Left forelimb (tissue), 1 donor: ENCODE measurements around the gene MMRN2.
"Not testable (repeated sequence)": the region's sequence is repeated elsewhere in the genome, so short reads cannot be mapped to it uniquely, and the experiment has no call there.

Experiments used
- DNase-seq: peaks from one replicate; pipeline ENCODE4 v3.0.0-alpha.2; 2018; ENCODE audit warnings: low spot score

MMRN2 gene

DNA sequence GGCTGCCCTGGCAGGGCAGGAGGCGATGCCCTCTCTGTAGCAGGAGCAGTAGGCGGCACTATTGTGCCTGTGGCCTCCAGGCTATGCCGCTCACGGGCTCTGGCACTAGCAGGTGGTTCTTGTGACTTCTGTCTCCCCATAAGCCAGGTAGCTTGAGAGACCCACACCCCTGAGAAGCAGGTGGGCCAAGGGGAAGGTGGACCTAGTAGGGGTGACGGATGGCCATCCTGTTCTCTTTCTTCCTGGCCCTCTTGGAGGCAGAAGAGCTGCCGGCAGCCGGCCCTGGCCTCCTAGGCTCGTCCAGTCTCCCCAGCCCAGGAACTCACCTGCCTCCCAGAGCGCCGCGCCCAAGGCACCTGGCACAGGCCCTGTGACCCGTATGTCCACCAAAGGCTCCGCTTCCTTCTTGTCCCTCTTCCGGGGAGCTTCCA, 15.4 kb downstream of the MMRN2 start:
- DNase-seq: no peak

- DNase-seq: no peak
Measured at GRCh38 chr10:86941426-86941825, 16.0 kb downstream of the MMRN2 start.

GRCh38 chr10:86940677-86941076, 16.7 kb downstream of the MMRN2 start:
- DNase-seq: no peak

GRCh38 chr10:86940076-86940475, 17.3 kb downstream of the MMRN2 start:
- not testable (repeated sequence) for DNase-seq

- no peak for DNase-seq
Measured at GRCh38 chr10:86938260-86938659, 19.2 kb downstream of the MMRN2 start.

DNA sequence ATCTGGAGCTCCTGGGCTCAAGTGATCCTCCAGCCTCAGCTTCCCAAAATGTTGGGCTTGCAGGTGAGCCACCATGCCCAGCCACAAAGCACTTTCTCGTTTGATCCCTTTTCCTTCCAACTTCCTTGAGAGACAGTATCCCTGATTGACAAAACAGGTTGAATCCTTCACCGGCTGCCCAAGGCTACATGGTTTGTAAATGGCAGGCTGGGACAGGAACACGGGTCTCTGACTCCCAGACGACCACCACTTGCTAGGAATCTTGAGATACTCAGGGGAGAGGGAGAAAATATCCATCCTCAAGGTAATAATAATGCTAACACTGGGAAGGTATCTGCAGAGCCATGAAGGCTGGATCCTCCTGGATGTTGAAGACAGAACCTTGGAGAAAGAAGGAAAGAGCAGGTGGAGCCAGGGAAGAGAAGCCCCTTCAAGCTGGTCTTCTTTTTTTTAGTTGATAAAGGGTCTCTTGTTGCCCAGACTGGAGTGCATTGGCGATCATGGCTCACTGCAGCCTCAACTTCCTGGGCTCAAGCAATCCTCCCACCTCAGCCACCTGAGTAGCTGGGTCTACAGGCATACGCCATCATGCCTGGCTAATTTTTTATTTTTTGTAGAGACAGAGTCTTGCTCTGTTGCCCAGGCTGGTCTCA, 19.8 kb downstream of the MMRN2 start:
- no peak for DNase-seq

DNA sequence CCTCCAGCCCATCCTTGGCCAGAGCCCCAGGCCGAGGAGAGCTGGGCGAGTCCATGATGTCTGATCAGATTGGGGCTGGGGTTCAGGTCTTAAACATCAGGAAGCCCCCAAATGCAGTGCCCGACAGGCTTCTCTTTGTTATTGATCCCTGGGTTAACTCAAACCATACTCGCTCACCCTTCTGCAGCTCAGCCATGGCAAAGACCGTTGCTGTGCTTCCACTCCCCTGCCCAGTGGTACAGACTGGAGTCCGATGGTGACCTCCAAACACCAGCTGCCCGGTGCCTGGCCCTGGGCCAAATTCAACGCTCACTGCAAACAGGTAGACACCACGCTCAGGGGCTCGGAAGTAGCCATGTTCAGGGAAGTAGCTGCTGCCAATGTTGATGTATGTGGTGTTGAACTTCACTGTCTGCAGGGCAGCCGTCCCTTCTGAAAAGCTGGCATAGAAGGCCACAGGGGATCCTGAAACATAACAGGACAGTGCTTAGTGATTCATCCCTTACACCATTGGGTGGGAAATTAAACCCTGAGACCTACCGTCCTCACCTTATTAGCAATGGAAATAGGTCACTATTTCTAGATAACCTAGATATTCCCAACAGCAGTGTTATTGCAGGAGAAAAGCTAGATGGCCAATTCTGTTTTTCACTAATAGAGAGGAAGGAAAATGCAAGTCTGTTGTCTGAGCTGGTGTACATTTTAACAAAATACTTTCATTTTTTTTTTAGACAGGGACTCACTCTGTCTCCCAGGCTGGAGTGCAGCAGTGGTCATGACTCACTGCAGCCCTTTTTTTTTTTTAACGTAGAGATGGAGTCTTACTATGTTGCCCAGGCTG, 20.5 kb downstream of the MMRN2 start:
- DNase-seq: no peak

DNA sequence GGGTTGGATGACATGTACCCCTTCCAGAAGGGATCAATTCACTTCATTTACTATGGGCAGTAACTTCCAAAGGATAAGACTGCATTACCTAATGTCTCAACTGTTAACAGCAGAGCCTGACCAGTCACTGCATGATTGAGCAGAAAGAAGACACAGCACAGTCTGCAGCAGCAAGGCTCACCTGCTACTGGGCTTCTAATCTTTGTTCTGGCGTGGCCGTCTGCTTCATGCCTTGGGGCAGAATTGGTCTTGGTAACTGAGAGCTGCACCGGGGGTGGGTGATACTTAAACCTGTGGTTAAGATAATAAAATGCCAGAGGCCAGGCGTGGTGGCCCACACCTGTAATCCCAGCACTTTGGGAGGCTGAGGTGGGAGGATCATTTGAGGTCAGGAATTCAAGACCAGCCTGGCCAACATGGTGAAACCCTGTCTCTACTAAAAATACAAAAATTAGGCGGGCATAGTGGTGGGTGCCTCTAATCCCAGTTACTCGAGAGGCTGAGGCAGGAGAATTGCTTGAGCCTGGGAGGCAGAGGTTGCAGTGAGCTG, 23.2 kb downstream of the MMRN2 start:
- not testable (repeated sequence) for DNase-seq

- DNase-seq: no peak
Measured at GRCh38 chr10:86932674-86933073, 24.7 kb downstream of the MMRN2 start.

DNA sequence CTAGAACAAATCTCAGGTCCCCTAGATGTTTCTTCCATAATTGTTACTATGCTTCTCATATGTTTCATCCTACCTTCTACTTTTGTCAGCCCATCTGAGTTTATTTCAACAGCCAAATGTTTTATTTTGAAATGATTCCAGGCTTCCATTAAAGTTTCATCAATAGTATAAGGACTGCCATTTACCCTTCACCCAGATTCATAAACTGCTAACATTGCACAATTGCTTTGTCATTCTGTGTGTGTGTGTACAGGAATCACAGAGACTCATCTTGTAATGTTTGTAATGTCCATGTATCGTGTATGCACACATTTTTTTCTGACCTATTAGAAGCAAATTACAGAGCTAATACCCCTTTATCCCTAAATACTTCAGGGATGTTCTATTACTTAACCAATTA, 25.5 kb downstream of the MMRN2 start:
- no peak for DNase-seq

- no peak for DNase-seq
Measured at GRCh38 chr10:86929468-86930380, 27.7 kb downstream of the MMRN2 start.

GRCh38 chr10:86922553-86922961, 34.9 kb downstream of the MMRN2 start:
- no peak for DNase-seq

GRCh38 chr10:86918022-86918471, 39.4 kb downstream of the MMRN2 start:
- no peak for DNase-seq

GRCh38 chr10:86914734-86915133, 42.7 kb downstream of the MMRN2 start:
- DNase-seq: no peak

GRCh38 chr10:86905429-86905828, 52.0 kb downstream of the MMRN2 start:
- DNase-seq: no peak

DNA sequence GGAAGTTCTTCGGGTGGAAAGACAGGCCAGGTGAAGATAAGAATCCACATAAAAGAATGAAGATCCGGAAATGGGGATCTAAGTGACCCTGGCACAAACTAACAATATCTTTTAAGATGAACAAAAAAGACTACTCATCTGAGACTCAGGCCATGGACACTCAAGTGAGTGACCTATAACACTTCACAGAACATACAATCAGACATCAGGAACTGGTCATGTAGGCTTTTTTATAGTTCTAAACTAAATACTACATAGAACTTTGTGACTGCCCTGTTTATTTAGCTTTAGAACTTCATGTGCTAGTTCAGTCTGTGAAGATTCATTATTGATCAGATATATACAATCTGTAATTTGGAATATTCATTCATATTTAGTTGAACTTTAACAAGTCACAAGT, 52.8 kb downstream of the MMRN2 start:
- no peak for DNase-seq

- DNase-seq: no peak
Measured at GRCh38 chr10:86900955-86901354, 56.5 kb downstream of the MMRN2 start.

GRCh38 chr10:86899670-86900276, 57.6 kb downstream of the MMRN2 start:
- DNase-seq: no peak

DNA sequence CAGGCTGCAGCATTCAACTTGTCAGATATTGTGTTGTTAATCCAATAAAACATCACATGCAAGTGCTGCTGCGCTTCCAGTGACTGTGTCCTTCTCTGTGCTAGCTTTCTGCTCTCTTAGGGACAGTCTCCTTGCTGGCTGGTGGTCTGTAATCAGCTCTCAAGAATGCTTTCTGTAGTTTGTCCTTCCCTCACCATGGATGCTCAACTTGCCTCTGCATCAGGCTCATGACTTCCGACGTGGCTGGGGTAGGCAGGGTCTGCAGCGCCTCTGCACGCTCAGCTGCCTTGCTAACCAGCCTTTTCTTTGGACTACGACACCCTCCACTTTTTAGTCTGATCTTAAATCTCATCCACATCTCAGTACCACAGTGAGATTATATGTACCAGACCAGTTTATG, 58.3 kb downstream of the MMRN2 start:
- no peak for DNase-seq

DNA sequence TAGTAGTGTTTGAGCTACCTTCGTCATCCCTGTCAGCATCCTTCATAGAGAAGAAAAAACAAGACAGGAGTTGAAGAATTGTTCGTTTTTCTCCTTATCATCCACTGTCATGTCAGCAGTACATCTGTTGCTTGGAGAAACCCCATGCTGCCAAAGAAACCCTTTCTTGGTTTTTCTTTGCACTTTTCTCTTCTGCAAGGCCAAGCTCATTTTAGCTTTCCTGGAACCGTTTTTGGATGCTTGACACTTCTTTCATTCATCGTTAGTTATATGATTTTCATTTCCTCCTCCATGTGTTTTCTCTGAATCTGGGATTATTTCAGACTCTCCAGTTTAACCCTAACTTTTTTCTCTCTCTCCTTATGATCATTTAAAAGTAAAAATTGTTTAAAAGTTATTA, 58.9 kb downstream of the MMRN2 start:
- DNase-seq: no peak

- no peak for DNase-seq
Measured at GRCh38 chr10:86889997-86890396, 67.4 kb downstream of the MMRN2 start.
